Trophoblast cell (in vitro differentiated cells and primary cell): Measurements from ENCODE around the gene KISS1.

Experiments
- DNase-seq, 2 donors: peaks; one replicate each; pipeline ENCODE4 v3.0.0-alpha.2; 2016
- H2AFZ ChIP-seq: 2 replicates; pipeline ENCODE4 v1.6.1; 2013; ENCODE audit warnings: low read length, moderate library complexity, mild to moderate bottlenecking; ENCODE audit not compliant: insufficient read depth, poor library complexity
- H2AK5ac ChIP-seq: 2 replicates; pipeline ENCODE4 v1.6.1; 2013; ENCODE audit warnings: mild to moderate bottlenecking, low read length
- H2BK120ac ChIP-seq: 2 replicates; pipeline ENCODE4 v1.6.1; 2013; ENCODE audit warnings: low read length, mild to moderate bottlenecking, moderate library complexity; ENCODE audit not compliant: insufficient read depth, poor library complexity
- H2BK12ac ChIP-seq: 2 replicates; pipeline ENCODE4 v1.6.1; 2013; ENCODE audit warnings: mild to moderate bottlenecking, low read length, moderate library complexity
- H2BK5ac ChIP-seq: 2 replicates; pipeline ENCODE4 v1.6.1; 2013; ENCODE audit warnings: low read length, low read depth, moderate library complexity, mild to moderate bottlenecking; ENCODE audit not compliant: poor library complexity
- H3K14ac ChIP-seq: 2 replicates; pipeline ENCODE4 v1.6.1; 2013; ENCODE audit warnings: mild to moderate bottlenecking, low read length
- H3K18ac ChIP-seq: 2 replicates; pipeline ENCODE4 v1.6.1; 2013; ENCODE audit warnings: mild to moderate bottlenecking, low read length
- H3K23ac ChIP-seq: 2 replicates; pipeline ENCODE4 v1.6.1; 2013; ENCODE audit warnings: low read length
- H3K27ac ChIP-seq: 2 replicates; pipeline ENCODE4 v1.5.1; 2013; ENCODE audit warnings: low read depth, mild to moderate bottlenecking, inconsistent platforms, low read length, moderate library complexity
- H3K27me3 ChIP-seq: 2 replicates; pipeline ENCODE4 v1.6.1; 2013; ENCODE audit warnings: inconsistent platforms, mild to moderate bottlenecking, low read length, moderate library complexity; ENCODE audit not compliant: insufficient read depth
- H3K36me3 ChIP-seq, 2 experiments: 1 replicate in 1 of 2; 2 replicates in 1 of 2; pipeline ENCODE4 v1.6.1; 2013; ENCODE audit warnings: low read length in 2 of 2, mild to moderate bottlenecking in 2 of 2, moderate library complexity in 1 of 2; ENCODE audit not compliant: insufficient read depth in 2 of 2, control insufficient read depth in 1 of 2
- H3K4ac ChIP-seq: 2 replicates; pipeline ENCODE4 v1.6.1; 2013; ENCODE audit warnings: low read depth, mild to moderate bottlenecking, low read length, moderate library complexity
- H3K4me1 ChIP-seq, 2 experiments: 1 replicate in 1 of 2; 2 replicates in 1 of 2; pipeline ENCODE4 v1.6.1; 2013; ENCODE audit warnings: low read length in 2 of 2, mild to moderate bottlenecking in 2 of 2, moderate library complexity in 1 of 2; ENCODE audit not compliant: insufficient read depth in 2 of 2, control insufficient read depth in 1 of 2
- H3K4me2 ChIP-seq: 2 replicates; pipeline ENCODE4 v1.6.1; 2013; ENCODE audit warnings: inconsistent platforms, mild to moderate bottlenecking, low read length, moderate library complexity
- H3K4me3 ChIP-seq: 2 replicates; pipeline ENCODE4 v1.5.1; 2013; ENCODE audit warnings: mild to moderate bottlenecking, low read depth, low read length, inconsistent platforms
- H3K79me1 ChIP-seq: one replicate; pipeline ENCODE4 v1.6.1; 2013; ENCODE audit warnings: low read length
- H3K79me2 ChIP-seq: 2 replicates; pipeline ENCODE4 v1.6.1; 2013; ENCODE audit warnings: low read length, mild to moderate bottlenecking; ENCODE audit not compliant: control insufficient read depth, insufficient read depth, poor library complexity
- H3K9ac ChIP-seq: 2 replicates; pipeline ENCODE4 v1.6.1; 2013; ENCODE audit warnings: mild to moderate bottlenecking, low read length
- H3K9me3 ChIP-seq: 2 replicates; pipeline ENCODE4 v1.6.1; 2013; ENCODE audit warnings: low read depth, mild to moderate bottlenecking, control low read depth, inconsistent platforms, low read length; ENCODE audit not compliant: insufficient read depth
- H4K12ac ChIP-seq: 2 replicates; pipeline ENCODE4 v1.6.1; 2013; ENCODE audit warnings: low read depth, mild to moderate bottlenecking, low read length, moderate library complexity
- H4K8ac ChIP-seq: 2 replicates; pipeline ENCODE4 v1.6.1; 2013; ENCODE audit warnings: low read depth, mild to moderate bottlenecking, low read length, moderate library complexity
- H4K91ac ChIP-seq: one replicate; pipeline ENCODE4 v1.6.1; 2013; ENCODE audit warnings: low read depth, mild to moderate bottlenecking, low read length, moderate library complexity
- WGBS: extraction: QIAGEN DNeasy Blood & Tissue Kit; methylation state at CpG from one replicate; pipeline ENCODE4 v1.1.7; 2013; ENCODE audit warnings: missing lambda C conversion rate; ENCODE audit not compliant: insufficient read length, insufficient coverage; ENCODE audit errors: extremely low coverage; 5-methylcytosine and 5-hydroxymethylcytosine counted together

Gene KISS1

GRCh38 chr1:204186597-204186996, 9.7 kb downstream of the KISS1 start:
- no CpG with 5 or more reads among the region's 10 CpGs for WGBS
- Histone ChIP-seq H4K8ac (no peak overlapping the region), H3K9ac (no peak overlapping the region), H2BK120ac (no peak overlapping the region), H2AK5ac (no peak overlapping the region), H3K18ac (no peak overlapping the region), H2AFZ (no peak overlapping the region), H2BK5ac (no peak overlapping the region), H3K4me3 (peak overlapping the region; percentile 20), H3K23ac (no peak overlapping the region), H3K4me2 (no peak overlapping the region), H3K27me3 (peaks cover 5% of the 10 kb centered on the region), H3K4ac (no peak overlapping the region), H3K79me2 (no peaks in the 10 kb centered on the region), H4K12ac (no peak overlapping the region), H3K4me1 (no peaks in the 10 kb centered on the region), H4K91ac (no peak overlapping the region), H3K36me3 (no peaks in the 10 kb centered on the region), H3K9me3 (no peaks in the 10 kb centered on the region), H3K27ac (no peak overlapping the region), H3K79me1 (no peaks in the 10 kb centered on the region), H3K14ac (no peak overlapping the region), H2BK12ac (no peak overlapping the region)
- DNase-seq = no peak

- H2AK5ac ChIP-seq = no peak overlapping the region
- no peaks in the 10 kb centered on the region for H3K4me1 ChIP-seq
- H2AFZ ChIP-seq = no peak overlapping the region
- no peak overlapping the region for H3K4me2 ChIP-seq
- H2BK12ac ChIP-seq = no peak overlapping the region
- H3K36me3 ChIP-seq = no peaks in the 10 kb centered on the region
- no CpG with 5 or more reads among the region's 1 CpG for WGBS
- no peak overlapping the region for H3K27ac ChIP-seq
- H3K79me1 ChIP-seq = no peaks in the 10 kb centered on the region
- no peak overlapping the region for H3K4me3 ChIP-seq
- no peak overlapping the region for H3K4ac ChIP-seq
- peaks cover 3% of the 10 kb centered on the region for H3K9me3 ChIP-seq
- H4K91ac ChIP-seq = no peak overlapping the region
- H3K18ac ChIP-seq = no peak overlapping the region
- H3K23ac ChIP-seq = no peak overlapping the region
- peak overlapping the region; percentile 4 for H3K9ac ChIP-seq
- no peak for DNase-seq
- no peaks in the 10 kb centered on the region for H3K79me2 ChIP-seq
- H2BK5ac ChIP-seq = no peak overlapping the region
- H3K14ac ChIP-seq = no peak overlapping the region
- no peak overlapping the region for H4K12ac ChIP-seq
- no peaks in the 10 kb centered on the region for H3K27me3 ChIP-seq
- H2BK120ac ChIP-seq = no peak overlapping the region
- H4K8ac ChIP-seq = no peak overlapping the region
Observed at GRCh38 chr1:204181116-204181515, 15.2 kb downstream of the KISS1 start.

GRCh38 chr1:204180133-204180532, 16.2 kb downstream of the KISS1 start:
- peaks cover 3% of the 10 kb centered on the region for H3K9me3 ChIP-seq

GRCh38 chr1:204178487-204179281, 17.6 kb downstream of the KISS1 start:
- Histone ChIP-seq H3K79me2 (no peaks in the 10 kb centered on the region), H3K4me3 (no peak overlapping the region), H3K4ac (no peak overlapping the region), H3K9ac (no peak overlapping the region), H3K9me3 (peaks cover 3% of the 10 kb centered on the region), H4K12ac (no peak overlapping the region), H3K27me3 (no peaks in the 10 kb centered on the region), H2AFZ (no peak overlapping the region), H3K14ac (no peak overlapping the region), H3K4me2 (no peak overlapping the region), H3K18ac (no peak overlapping the region), H3K36me3 (no peaks in the 10 kb centered on the region), H3K23ac (no peak overlapping the region), H3K79me1 (no peaks in the 10 kb centered on the region), H3K4me1 (no peaks in the 10 kb centered on the region), H2BK120ac (no peak overlapping the region), H4K8ac (no peak overlapping the region), H2BK5ac (no peak overlapping the region), H2AK5ac (no peak overlapping the region), H2BK12ac (no peak overlapping the region), H3K27ac (no peak overlapping the region), H4K91ac (no peak overlapping the region)
- no CpG with 5 or more reads among the region's 7 CpGs for WGBS
- DNase-seq = no peak

More at GRCh38 chr1:204180133-204180532, 16.2 kb downstream of the KISS1 start:
- DNase-seq = no peak
- Histone ChIP-seq H3K4ac (no peak overlapping the region), H3K27me3 (no peaks in the 10 kb centered on the region), H3K4me2 (no peak overlapping the region), H3K14ac (no peak overlapping the region), H3K27ac (no peak overlapping the region), H3K4me1 (no peaks in the 10 kb centered on the region), H3K9ac (no peak overlapping the region), H2BK5ac (no peak overlapping the region), H3K18ac (no peak overlapping the region), H3K79me1 (no peaks in the 10 kb centered on the region), H3K23ac (no peak overlapping the region), H4K8ac (no peak overlapping the region), H3K79me2 (no peaks in the 10 kb centered on the region), H2AFZ (no peak overlapping the region), H2BK120ac (no peak overlapping the region), H4K91ac (no peak overlapping the region), H4K12ac (no peak overlapping the region), H3K36me3 (no peaks in the 10 kb centered on the region), H2BK12ac (no peak overlapping the region), H2AK5ac (no peak overlapping the region), H3K4me3 (no peak overlapping the region)
- WGBS = no CpG with 5 or more reads among the region's 6 CpGs
